GM10266 (cell line): ENCODE measurements around the gene MSANTD1.

Experiments
- DNase-seq: peaks from one replicate; pipeline ENCODE4 v3.0.0; 2012; ENCODE audit errors: extremely low spot score
- TF ChIP-seq, protein P1 (sequence below): IDR thresholded peaks from 2 replicates; pipeline ENCODE4 v1.5.1; 2012; ENCODE audit warnings: mild to moderate bottlenecking, low read depth; ENCODE audit not compliant: control insufficient read depth, insufficient read depth; ENCODE audit errors: missing control alignments

Gene MSANTD1

DNA sequence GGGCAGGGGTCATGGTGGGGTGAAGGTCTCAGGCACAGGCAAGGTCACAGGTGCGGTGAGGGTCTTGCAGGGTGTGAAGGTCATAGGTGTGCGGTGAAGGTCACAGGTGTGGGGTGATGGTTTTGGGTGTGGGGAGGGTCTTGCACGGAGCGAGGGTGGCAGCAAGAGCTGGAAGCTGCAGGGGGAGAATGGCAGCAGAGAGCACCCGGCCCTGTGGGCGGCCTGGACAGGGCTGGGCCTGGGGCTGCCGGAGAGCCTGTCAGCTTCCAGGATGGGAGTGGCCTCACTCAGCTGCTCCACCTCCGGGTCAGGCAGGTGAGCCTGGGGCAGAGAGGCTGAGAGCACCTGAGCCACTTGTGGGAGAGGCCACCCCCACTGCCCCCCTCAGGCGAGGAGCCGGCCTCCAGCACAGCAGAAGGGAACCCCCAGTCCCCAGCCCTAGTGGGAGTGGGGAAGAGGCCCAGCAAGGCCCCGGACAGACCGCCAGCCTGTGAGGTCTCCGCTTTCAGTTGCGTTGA lies 1.5 kb downstream of the MSANTD1 start:
- TF ChIP-seq, protein P1, sequence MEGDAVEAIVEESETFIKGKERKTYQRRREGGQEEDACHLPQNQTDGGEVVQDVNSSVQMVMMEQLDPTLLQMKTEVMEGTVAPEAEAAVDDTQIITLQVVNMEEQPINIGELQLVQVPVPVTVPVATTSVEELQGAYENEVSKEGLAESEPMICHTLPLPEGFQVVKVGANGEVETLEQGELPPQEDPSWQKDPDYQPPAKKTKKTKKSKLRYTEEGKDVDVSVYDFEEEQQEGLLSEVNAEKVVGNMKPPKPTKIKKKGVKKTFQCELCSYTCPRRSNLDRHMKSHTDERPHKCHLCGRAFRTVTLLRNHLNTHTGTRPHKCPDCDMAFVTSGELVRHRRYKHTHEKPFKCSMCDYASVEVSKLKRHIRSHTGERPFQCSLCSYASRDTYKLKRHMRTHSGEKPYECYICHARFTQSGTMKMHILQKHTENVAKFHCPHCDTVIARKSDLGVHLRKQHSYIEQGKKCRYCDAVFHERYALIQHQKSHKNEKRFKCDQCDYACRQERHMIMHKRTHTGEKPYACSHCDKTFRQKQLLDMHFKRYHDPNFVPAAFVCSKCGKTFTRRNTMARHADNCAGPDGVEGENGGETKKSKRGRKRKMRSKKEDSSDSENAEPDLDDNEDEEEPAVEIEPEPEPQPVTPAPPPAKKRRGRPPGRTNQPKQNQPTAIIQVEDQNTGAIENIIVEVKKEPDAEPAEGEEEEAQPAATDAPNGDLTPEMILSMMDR: no peak
- no peak for DNase-seq

DNA sequence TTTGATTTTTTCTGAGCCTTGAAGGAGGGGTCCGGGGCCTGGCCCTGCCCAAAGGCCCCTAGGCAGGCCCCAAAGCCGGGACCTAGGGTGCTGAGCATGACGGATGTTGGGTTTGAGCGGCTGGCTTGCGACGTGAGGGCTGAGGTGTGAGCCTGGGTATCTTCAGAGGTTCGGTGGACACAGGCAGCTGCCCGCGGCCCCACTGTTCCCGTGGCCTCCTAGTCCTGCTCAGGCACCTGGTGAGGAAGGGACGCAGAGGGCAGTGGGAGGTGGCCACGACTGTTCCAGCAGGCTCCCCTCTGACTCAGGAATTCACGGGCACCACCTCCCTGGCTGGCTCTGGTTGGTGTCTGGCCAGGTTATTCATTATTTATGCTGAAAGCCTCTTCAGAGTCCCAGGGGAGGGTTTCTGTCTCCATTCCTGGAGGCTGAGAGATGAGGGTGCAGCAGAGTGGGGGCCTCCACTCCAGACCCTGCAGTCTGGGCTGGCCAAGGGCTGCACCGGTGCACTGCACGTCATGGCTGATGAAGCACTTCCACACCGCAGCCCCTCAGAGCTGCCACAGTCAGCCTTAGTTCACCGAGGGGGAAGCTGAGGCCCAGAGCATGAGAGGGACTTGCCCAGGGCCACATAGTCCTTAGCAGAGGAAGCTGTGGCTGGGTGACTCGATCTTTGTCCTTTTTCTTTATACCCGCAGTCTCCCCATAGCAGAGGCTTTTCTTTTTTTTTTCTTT lies 2.2 kb downstream of the MSANTD1 start:
- DNase-seq: no peak
- TF ChIP-seq, protein P1: no peak

DNA sequence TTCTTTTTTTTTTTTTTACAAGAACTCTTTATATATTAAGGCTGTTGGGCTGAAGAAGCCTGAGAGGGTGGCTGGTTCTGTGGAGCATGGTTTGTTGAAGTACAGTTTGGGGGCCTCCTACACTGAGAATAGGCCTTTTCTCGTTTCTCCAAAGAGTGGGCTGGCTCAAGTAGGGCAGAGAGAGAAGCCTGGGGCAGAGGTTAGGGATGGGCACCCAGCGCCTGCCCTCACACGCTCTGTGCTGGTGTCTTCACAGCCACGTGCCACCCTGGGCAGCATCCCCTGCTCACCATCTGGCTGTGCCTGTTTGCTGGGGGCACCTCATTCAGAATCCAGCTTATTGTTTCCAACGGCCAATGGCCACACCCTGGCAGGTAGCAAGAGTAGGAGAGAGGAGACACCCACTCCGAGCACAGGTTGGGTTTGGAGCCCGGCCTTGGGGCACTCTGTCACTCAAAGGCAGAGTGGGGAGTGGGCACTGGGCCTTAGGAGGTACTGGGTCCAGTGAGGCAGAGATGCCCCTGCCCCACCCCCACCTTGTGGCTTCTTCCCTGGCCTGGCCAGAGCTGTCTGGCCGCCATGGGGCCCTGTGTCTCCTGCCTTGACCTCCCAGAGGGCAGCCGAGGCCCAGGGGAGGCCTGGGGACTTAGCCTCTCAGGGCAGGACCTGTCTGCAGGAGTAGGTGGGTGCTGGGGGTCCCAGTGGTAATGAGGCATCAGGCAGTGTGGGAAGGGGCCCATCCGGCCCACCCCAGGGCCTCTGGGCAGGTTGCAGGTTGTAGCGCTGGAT lies 2.9 kb downstream of the MSANTD1 start:
- no peak for DNase-seq
- TF ChIP-seq, protein P1: no peak

DNA sequence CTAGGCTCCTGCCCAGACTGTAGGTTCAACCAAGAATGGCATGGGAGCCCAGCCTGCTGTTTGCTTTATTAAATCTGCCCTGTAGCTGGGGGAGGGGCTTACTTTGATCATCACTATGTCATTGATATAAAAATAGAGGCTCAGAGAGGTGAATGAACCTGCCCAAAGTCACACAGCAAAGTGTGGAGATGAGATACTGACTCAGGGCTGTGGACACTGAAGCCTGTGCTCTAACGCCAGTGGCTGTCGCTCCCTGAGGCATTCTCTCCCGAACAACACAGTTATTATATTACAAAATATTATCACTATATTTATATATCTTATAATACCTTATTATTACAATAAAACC lies 3.5 kb downstream of the MSANTD1 start:
- no peak for DNase-seq
- TF ChIP-seq, protein P1: no peak

DNA sequence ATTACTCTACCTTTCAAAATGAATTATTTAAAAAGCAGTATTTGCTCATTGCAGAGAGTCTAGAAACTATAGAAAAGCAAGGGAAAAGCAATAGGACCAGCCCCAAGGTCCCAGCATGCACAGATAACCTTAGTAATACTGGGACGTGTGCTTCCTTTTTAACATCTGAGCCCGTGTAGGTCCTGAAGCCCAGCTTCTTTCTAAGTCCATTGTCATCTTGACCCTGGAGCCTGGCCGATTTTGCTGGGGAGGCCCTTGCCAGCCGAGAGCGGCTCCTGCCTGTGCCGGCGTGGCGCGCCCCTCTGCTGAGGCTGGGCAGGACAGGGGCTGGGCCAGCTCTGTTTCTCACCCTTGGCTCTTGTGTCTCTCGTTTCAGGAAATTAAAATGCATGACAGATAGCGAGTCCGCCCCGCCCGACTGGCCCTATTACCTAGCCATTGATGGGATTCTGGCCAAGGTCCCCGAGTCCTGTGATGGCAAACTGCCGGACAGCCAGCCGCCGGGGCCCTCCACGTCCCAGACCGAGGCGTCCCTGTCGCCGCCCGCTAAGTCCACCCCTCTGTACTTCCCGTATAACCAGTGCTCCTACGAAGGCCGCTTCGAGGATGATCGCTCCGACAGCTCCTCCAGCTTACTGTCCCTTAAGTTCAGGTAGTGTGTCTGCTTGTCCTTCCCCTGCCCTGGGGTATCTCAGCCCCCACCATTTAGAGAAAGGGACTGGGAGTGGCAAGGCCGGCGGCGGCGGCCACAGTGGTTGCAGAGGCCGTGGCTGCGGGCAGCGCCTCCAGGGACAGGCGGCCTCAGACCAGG lies 4.1 kb downstream of the MSANTD1 start:
- DNase-seq: no peak
- TF ChIP-seq, protein P1: no peak

DNA sequence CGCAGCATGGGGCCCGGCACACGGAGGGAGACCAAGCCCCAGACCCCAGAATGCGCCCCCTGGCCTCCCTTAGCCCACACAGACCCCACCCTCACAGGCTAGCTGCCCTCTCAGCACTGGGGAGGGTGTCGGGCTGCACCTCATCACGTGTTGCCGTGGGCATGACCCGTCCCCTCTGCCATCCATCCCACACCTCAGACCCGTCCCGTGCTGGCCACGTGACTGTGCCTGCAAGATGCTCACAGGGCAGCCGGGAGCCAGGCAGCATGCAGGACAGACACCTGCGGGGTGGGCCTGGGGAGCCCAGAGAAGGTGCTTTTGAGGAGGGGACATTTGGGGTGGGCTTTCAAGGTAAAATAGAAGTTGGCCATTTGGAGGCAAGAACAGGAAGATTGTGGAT lies 4.8 kb downstream of the MSANTD1 start:
- no peak for DNase-seq
- TF ChIP-seq, protein P1: no peak
